Vagina (tissue), 2 donors: Measurements from ENCODE around the gene DMGDH. TPM values are rescaled to one million over a fixed set of nuclear protein-coding genes. Genes with fewer than 3 reads are reported as not detected.

Source experiments
- DNase-seq, 2 donors: peaks; one replicate each; pipeline ENCODE4 v3.0.0-alpha.2; 2017; ENCODE audit errors: extremely low spot score in 2 of 2
- H3K27ac ChIP-seq: fragments of 200-600 bp; sonication (generic); one replicate; pipeline ENCODE4 v1.5.1; 2019
- H3K27me3 ChIP-seq: fragments of 200-600 bp; sonication (generic); one replicate; pipeline ENCODE4 v1.5.1; 2019
- H3K36me3 ChIP-seq, 2 donors: fragments of 200-600 bp; sonication (generic); one replicate each; pipeline ENCODE4 v1.5.1; 2017 to 2019
- H3K4me1 ChIP-seq: fragments of 200-600 bp; sonication (generic); one replicate; pipeline ENCODE4 v1.5.1; 2019
- H3K4me3 ChIP-seq, 2 donors: fragments of 200-600 bp; sonication (generic); 1 replicate in 1 of 2; 2 replicates in 1 of 2; pipeline ENCODE4 v1.5.1; 2016 to 2019
- H3K9me3 ChIP-seq: fragments of 200-600 bp; sonication (generic); one replicate; pipeline ENCODE4 v1.5.1; 2019
- POLR2A ChIP-seq, 2 donors: fragments of 450-650 bp; IDR thresholded peaks; one replicate each; pipeline ENCODE4 v1.6.1; 2017; ENCODE audit warnings: antibody characterized with exemption in 2 of 2, mild to moderate bottlenecking in 2 of 2, moderate library complexity in 2 of 2
- POLR2AphosphoS5 ChIP-seq, 2 donors: sonication (generic); formaldehyde crosslinking; IDR thresholded peaks; one replicate each; pipeline ENCODE4 v1.9.0; 2017; ENCODE audit warnings: antibody characterized with exemption in 2 of 2, mild to moderate bottlenecking in 2 of 2, low read depth in 1 of 2; ENCODE audit not compliant: insufficient read depth in 1 of 2
- intact Hi-C: fragments of 100-400 bp; cut with DNase I; formaldehyde crosslinking; loops from one replicate; pipeline ENCODE4 v1.15.1; 2023
- total RNA-seq: library from RNA; depleted of rRNA; stranded (reverse); fragments of >200 nt; gene quantifications from one replicate; pipeline ENCODE4 v1.2.3, GENCODE V29; 2016
- TF ChIP-seq, protein P1 (sequence below), 3 experiments: fragments of 450-650 bp in 2 of 3; fragments of 200-600 bp in 1 of 3; sonication (generic) in 1 of 3; IDR thresholded peaks; one replicate each; pipeline ENCODE4 v1.5.1; 2017 to 2019; ENCODE audit warnings: antibody characterized with exemption in 3 of 3, mild to moderate bottlenecking in 2 of 3, moderate library complexity in 2 of 3

Gene DMGDH
- total RNA-seq, result 4.2 TPM

GRCh38 chr5:79069488-79070349 lies at the start of gene DMGDH, which contains the start of gene BHMT2:
TSS of gene DMGDH (minus strand) at chr5:79069674. CDS start at chr5:79069620, 54 bp downstream.
TSS of gene BHMT2 (plus strand) at chr5:79069767. CDS start at chr5:79069783, 16 bp downstream.
- no peak for DNase-seq
- Histone ChIP-seq H3K9me3 (peaks cover 4% of the 10 kb centered on the region), H3K4me1 (peaks cover 4% of the 10 kb centered on the region), H3K4me3 (peak within 1 kb of the TSS; percentile 39 to 41), H3K27ac (no peak within 1 kb of the TSS), H3K36me3 (no peaks in the 10 kb centered on the region), H3K27me3 (no peaks in the 10 kb centered on the region)
- TF ChIP-seq POLR2A (IDR thresholded peaks at IDR 0.05) (no peak), POLR2AphosphoS5 (IDR thresholded peaks at IDR 0.05; ENCODE audit: insufficient read depth in 1 of 2, low read depth in 1 of 2) (peak in 1 of 2 donors; percentile 33)
- TF ChIP-seq, protein P1, sequence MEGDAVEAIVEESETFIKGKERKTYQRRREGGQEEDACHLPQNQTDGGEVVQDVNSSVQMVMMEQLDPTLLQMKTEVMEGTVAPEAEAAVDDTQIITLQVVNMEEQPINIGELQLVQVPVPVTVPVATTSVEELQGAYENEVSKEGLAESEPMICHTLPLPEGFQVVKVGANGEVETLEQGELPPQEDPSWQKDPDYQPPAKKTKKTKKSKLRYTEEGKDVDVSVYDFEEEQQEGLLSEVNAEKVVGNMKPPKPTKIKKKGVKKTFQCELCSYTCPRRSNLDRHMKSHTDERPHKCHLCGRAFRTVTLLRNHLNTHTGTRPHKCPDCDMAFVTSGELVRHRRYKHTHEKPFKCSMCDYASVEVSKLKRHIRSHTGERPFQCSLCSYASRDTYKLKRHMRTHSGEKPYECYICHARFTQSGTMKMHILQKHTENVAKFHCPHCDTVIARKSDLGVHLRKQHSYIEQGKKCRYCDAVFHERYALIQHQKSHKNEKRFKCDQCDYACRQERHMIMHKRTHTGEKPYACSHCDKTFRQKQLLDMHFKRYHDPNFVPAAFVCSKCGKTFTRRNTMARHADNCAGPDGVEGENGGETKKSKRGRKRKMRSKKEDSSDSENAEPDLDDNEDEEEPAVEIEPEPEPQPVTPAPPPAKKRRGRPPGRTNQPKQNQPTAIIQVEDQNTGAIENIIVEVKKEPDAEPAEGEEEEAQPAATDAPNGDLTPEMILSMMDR (IDR thresholded peaks at IDR 0.05), result no peak
- intact Hi-C loops, result no loop called here

DNA sequence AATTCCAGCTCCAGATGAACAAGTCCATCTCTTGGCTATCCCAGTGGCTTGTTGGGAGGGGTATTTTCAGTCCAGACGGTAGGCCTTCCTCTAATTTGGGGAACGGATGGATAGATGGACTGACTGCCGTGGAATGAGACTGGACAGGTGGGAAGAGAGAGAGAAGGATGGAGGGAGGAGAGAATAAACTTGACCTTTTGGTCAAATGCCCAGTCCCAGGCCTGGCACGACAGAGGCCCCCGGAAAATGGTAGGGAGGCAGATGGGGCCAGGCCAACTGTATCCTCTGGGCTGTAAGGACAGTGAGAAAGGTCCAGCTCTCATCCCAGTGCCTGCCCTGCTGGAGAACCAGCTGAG lies 43.2 kb upstream of the DMGDH start:
- TF ChIP-seq POLR2A (IDR thresholded peaks at IDR 0.05) (no peak), POLR2AphosphoS5 (IDR thresholded peaks at IDR 0.05; ENCODE audit: insufficient read depth in 1 of 2, low read depth in 1 of 2) (no peak)
- TF ChIP-seq, protein P1 (IDR thresholded peaks at IDR 0.05), result no peak
- intact Hi-C loops, result no loop called here
- no peaks in the 10 kb centered on the region for H3K36me3 ChIP-seq
- H3K9me3 ChIP-seq, result no peaks in the 10 kb centered on the region
- no peak overlapping the region for H3K27ac ChIP-seq
- no peak for DNase-seq
- peaks cover 8% of the 10 kb centered on the region for H3K4me1 ChIP-seq
- peaks cover 7% of the 10 kb centered on the region for H3K27me3 ChIP-seq
- H3K4me3 ChIP-seq, result no peak overlapping the region

DNA sequence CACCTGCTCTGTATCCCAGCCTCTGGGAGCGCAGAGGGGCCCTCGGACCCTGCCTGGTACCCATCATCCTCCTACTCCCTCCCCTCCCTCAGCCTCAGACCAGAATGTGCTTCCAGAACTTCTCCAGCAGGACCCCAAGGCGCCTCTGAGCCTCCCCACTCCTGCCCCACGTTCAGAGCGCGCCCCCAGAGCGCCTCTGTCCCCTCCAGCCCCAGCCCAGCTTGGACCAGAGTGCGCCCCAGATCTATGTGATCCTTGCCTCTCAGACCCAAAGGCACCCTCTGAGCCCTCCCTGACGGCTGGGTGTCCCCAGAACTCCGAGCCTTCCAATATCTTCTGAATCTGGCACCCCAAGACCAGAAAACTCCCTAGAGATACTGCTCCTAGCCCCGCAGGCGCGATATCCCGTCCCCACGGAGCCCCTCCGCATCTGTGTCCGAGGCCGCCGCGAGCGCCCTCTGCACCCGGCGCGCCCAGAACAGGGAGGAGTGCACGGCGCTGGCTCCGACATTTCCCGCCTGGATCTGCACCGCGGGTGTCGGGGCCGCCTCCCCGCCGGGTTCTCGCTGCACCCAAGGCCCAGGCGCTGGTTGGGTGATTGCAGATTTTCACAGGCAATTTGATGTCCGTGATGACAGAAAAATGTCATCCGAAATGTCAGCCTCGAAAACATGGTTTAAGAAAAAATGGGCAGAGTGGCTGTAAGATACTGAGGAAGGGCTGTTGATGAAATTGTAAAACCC lies 42.7 kb upstream of the DMGDH start:
- Histone ChIP-seq H3K27me3 (peaks cover 7% of the 10 kb centered on the region), H3K27ac (no peak overlapping the region), H3K9me3 (no peaks in the 10 kb centered on the region), H3K36me3 (no peaks in the 10 kb centered on the region), H3K4me3 (no peak overlapping the region), H3K4me1 (peaks cover 8% of the 10 kb centered on the region)
- TF ChIP-seq POLR2A (IDR thresholded peaks at IDR 0.05), result no peak
- TF ChIP-seq POLR2AphosphoS5 (IDR thresholded peaks at IDR 0.05; ENCODE audit: insufficient read depth in 1 of 2, low read depth in 1 of 2), result no peak
- TF ChIP-seq, protein P1 (IDR thresholded peaks at IDR 0.05), result no peak
- no peak for DNase-seq
- intact Hi-C loops, result no loop called here

- Histone ChIP-seq H3K36me3 (no peaks in the 10 kb centered on the region), H3K27me3 (peaks cover 7% of the 10 kb centered on the region), H3K9me3 (no peaks in the 10 kb centered on the region), H3K4me3 (no peak within 1 kb of the TSS), H3K27ac (no peak within 1 kb of the TSS), H3K4me1 (peaks cover 8% of the 10 kb centered on the region)
- DNase-seq, result no peak
- intact Hi-C loops, result no loop called here
- TF ChIP-seq, protein P1 (IDR thresholded peaks at IDR 0.05), result no peak
- no peak for TF ChIP-seq POLR2A (IDR thresholded peaks at IDR 0.05)
Observed at GRCh38 chr5:79111387-79111959, 42.0 kb upstream of the DMGDH start, which contains the start of gene BHMT. TSS of gene BHMT (plus strand) at chr5:79111809. CDS start at chr5:79111886, 77 bp downstream.
